GM19452 (cell line): ENCODE data around the gene SIAE.
A peak's percentile ranks its signal among the peaks of the same experiment; 100 is the strongest.

Experiments used
- ATAC-seq: cut with Tn5 transposase; IDR thresholded peaks from one replicate; pipeline ENCODE4 v1.9.1; 2021; ENCODE audit not compliant: unreplicated experiment

The SIAE gene

GRCh38 chr11:124673333-124674167 lies at the start of gene SIAE, which contains the start of gene SPA17:
SIAE (minus strand) TSS chr11:124673739; CDS start chr11:124673708, 31 bp downstream.
SPA17 (plus strand) TSS chr11:124673904; CDS start chr11:124675265, 1,361 bp downstream.
- peak; percentile 86 for ATAC-seq

- ATAC-seq: no peak
These were observed 48.6 kb upstream of the SIAE start for GRCh38 chr11:124722176-124722575.

GRCh38 chr11:124719534-124719933 lies 46.0 kb upstream of the SIAE start:
- no peak for ATAC-seq

GRCh38 chr11:124718801-124719200 lies 45.3 kb upstream of the SIAE start:
- ATAC-seq: no peak

- ATAC-seq: peak; percentile 45
These were observed 44.5 kb upstream of the SIAE start for GRCh38 chr11:124717786-124718651.

- ATAC-seq: no peak
These were observed 43.9 kb upstream of the SIAE start for GRCh38 chr11:124717421-124717785.

GRCh38 chr11:124716591-124716990 lies 43.1 kb upstream of the SIAE start:
- no peak for ATAC-seq

GRCh38 chr11:124712392-124712791 lies 38.9 kb upstream of the SIAE start:
- no peak for ATAC-seq

GRCh38 chr11:124707829-124708228 lies 34.3 kb upstream of the SIAE start:
- no peak for ATAC-seq

- ATAC-seq: no peak
These were observed 26.5 kb upstream of the SIAE start for GRCh38 chr11:124700028-124700427.

- ATAC-seq: no peak
These were observed 26.0 kb upstream of the SIAE start for GRCh38 chr11:124699547-124699946.

GRCh38 chr11:124693142-124693541 lies 19.6 kb upstream of the SIAE start:
- no peak for ATAC-seq

- ATAC-seq: no peak
These were observed 8.9 kb upstream of the SIAE start for GRCh38 chr11:124682443-124682842.

- ATAC-seq: no peak
These were observed 7.9 kb upstream of the SIAE start for GRCh38 chr11:124681421-124681820.

- no peak for ATAC-seq
These were observed 4.9 kb upstream of the SIAE start for GRCh38 chr11:124678416-124678815.

GRCh38 chr11:124676386-124676785 lies 2.8 kb upstream of the SIAE start:
- no peak for ATAC-seq

GRCh38 chr11:124674571-124674970 lies 1.0 kb upstream of the SIAE start:
- no peak for ATAC-seq

- ATAC-seq: no peak
These were observed 604 bp upstream of the SIAE start for GRCh38 chr11:124674168-124674517.

GRCh38 chr11:124672536-124673215 lies 863 bp downstream of the SIAE start:
- no peak for ATAC-seq

GRCh38 chr11:124670732-124671131 lies 2.8 kb downstream of the SIAE start:
- ATAC-seq: no peak

GRCh38 chr11:124669193-124669592 lies 4.3 kb downstream of the SIAE start:
- ATAC-seq: no peak
